A673 (cell line): ENCODE results near the gene FRMD1.

Source experiments
- CTCF ChIP-seq: fragments of 300-800, 200-600 bp; sonication (generic); conservative IDR thresholded peaks from 2 replicates; pipeline ENCODE4 v1.5.1; 2017; ENCODE audit warnings: low read depth, mild to moderate bottlenecking, antibody characterized with exemption, low read length, moderate library complexity, mixed read lengths
- EZH2 ChIP-seq: fragments of 200-600 bp; sonication (generic); IDR thresholded peaks from 2 replicates; pipeline ENCODE4 v1.6.1; 2017; ENCODE audit warnings: borderline replicate concordance, low read depth, mild to moderate bottlenecking, mixed read lengths, antibody characterized with exemption, low read length; ENCODE audit not compliant: poor library complexity, severe bottlenecking

- TF ChIP-seq CTCF (no peak), EZH2 (no peak)
These were observed 69.7 kb downstream of the FRMD1 start for GRCh38 chr6:168009331-168009730.
